ENCODE data around the gene RGS7. TPM values are rescaled to one million over a fixed set of nuclear protein-coding genes. Genes with fewer than 3 reads are reported as not detected.
A peak's percentile ranks its signal among the peaks of the same experiment; 100 is the strongest.

RGS7 gene
- total RNA-seq, 1 experiment from 2014 or later: 1.0 TPM

- H3K36me3 Mint-ChIP-seq (ENCODE audit: insufficient read depth, unreplicated experiment): no peaks in the 10 kb centered on the region
- no peak for TF ChIP-seq CTCF (IDR thresholded peaks at IDR 0.05; ENCODE audit: unreplicated experiment)
- intact Hi-C loops (cut with micrococcal nuclease; ENCODE audit: unreplicated experiment): no loop called here
- H3K4me3 Mint-ChIP-seq (ENCODE audit: low read depth, unreplicated experiment): no peak overlapping the region
- no peaks in the 10 kb centered on the region for H3K9me3 Mint-ChIP-seq (ENCODE audit: low read depth, unreplicated experiment)
- no peak for DNase-seq
- peaks cover 27% of the 10 kb centered on the region for H3K4me1 Mint-ChIP-seq (ENCODE audit: low read depth, unreplicated experiment)
- H3K27me3 Mint-ChIP-seq (ENCODE audit: unreplicated experiment): no peaks in the 10 kb centered on the region
- no TSS peak for BruUV-seq (replicated peaks)
- CTCF ChIA-PET: no interaction called here
- H3K27ac Mint-ChIP-seq (ENCODE audit: unreplicated experiment): peak overlapping the region; percentile 39
These were observed 554.7 kb downstream of the RGS7 start for GRCh38 chr1:240802271-240802670.

GRCh38 chr1:240801442-240801841, 555.6 kb downstream of the RGS7 start:
- no peak for DNase-seq
- Mint-ChIP-seq H3K27me3 (ENCODE audit: unreplicated experiment) (no peaks in the 10 kb centered on the region), H3K27ac (ENCODE audit: unreplicated experiment) (no peak overlapping the region), H3K4me1 (ENCODE audit: low read depth, unreplicated experiment) (peaks cover 35% of the 10 kb centered on the region), H3K36me3 (ENCODE audit: insufficient read depth, unreplicated experiment) (no peaks in the 10 kb centered on the region), H3K4me3 (ENCODE audit: low read depth, unreplicated experiment) (no peak overlapping the region), H3K9me3 (ENCODE audit: low read depth, unreplicated experiment) (no peaks in the 10 kb centered on the region)
- BruUV-seq (replicated peaks): no TSS peak
- CTCF ChIA-PET: no interaction called here
- no peak for TF ChIP-seq CTCF (IDR thresholded peaks at IDR 0.05; ENCODE audit: unreplicated experiment)
- intact Hi-C loops (cut with micrococcal nuclease; ENCODE audit: unreplicated experiment): no loop called here

GRCh38 chr1:240800291-240800690, 556.7 kb downstream of the RGS7 start:
- CTCF ChIA-PET: no interaction called here
- BruUV-seq (replicated peaks): no TSS peak

GRCh38 chr1:240797050-240797449, 560.0 kb downstream of the RGS7 start:
- intact Hi-C loops (cut with micrococcal nuclease; ENCODE audit: unreplicated experiment): no loop called here
- DNase-seq: no peak
- peaks cover 21% of the 10 kb centered on the region for H3K4me1 Mint-ChIP-seq (ENCODE audit: low read depth, unreplicated experiment)
- no peaks in the 10 kb centered on the region for H3K9me3 Mint-ChIP-seq (ENCODE audit: low read depth, unreplicated experiment)
- no peaks in the 10 kb centered on the region for H3K27me3 Mint-ChIP-seq (ENCODE audit: unreplicated experiment)
- no peaks in the 10 kb centered on the region for H3K36me3 Mint-ChIP-seq (ENCODE audit: insufficient read depth, unreplicated experiment)
- CTCF ChIA-PET: interaction anchor here (1.1 kb wide), 1 partner anchor 13 kb away, joined by 6 read pairs; no protein-coding TSS in a partner anchor
- no peak overlapping the region for H3K4me3 Mint-ChIP-seq (ENCODE audit: low read depth, unreplicated experiment)
- no peak for TF ChIP-seq CTCF (IDR thresholded peaks at IDR 0.05; ENCODE audit: unreplicated experiment)
- BruUV-seq (replicated peaks): no TSS peak
- peak overlapping the region; percentile 48 for H3K27ac Mint-ChIP-seq (ENCODE audit: unreplicated experiment)

More at GRCh38 chr1:240800291-240800690, 556.7 kb downstream of the RGS7 start:
- intact Hi-C loops (cut with micrococcal nuclease; ENCODE audit: unreplicated experiment): no loop called here
- H3K27ac Mint-ChIP-seq (ENCODE audit: unreplicated experiment): no peak overlapping the region
- no peak overlapping the region for H3K4me3 Mint-ChIP-seq (ENCODE audit: low read depth, unreplicated experiment)
- H3K27me3 Mint-ChIP-seq (ENCODE audit: unreplicated experiment): no peaks in the 10 kb centered on the region
- no peaks in the 10 kb centered on the region for H3K9me3 Mint-ChIP-seq (ENCODE audit: low read depth, unreplicated experiment)
- no peak for TF ChIP-seq CTCF (IDR thresholded peaks at IDR 0.05; ENCODE audit: unreplicated experiment)
- no peaks in the 10 kb centered on the region for H3K36me3 Mint-ChIP-seq (ENCODE audit: insufficient read depth, unreplicated experiment)
- DNase-seq: no peak
- H3K4me1 Mint-ChIP-seq (ENCODE audit: low read depth, unreplicated experiment): peaks cover 38% of the 10 kb centered on the region

All from Calu3 (cell line).